Cerebellar nuclear complex (tissue), 1 donor: Measurements from ENCODE around the gene WDR37.
"Not testable (repeated sequence)": the region's sequence is repeated elsewhere in the genome, so short reads cannot be mapped to it uniquely, and the experiment has no call there.

Experiments used
- DNase-seq, 2 experiments: peaks; one replicate each; lab custom pipeline; 2025; lab: John Stamatoyannopoulos, UW

The WDR37 gene

DNA sequence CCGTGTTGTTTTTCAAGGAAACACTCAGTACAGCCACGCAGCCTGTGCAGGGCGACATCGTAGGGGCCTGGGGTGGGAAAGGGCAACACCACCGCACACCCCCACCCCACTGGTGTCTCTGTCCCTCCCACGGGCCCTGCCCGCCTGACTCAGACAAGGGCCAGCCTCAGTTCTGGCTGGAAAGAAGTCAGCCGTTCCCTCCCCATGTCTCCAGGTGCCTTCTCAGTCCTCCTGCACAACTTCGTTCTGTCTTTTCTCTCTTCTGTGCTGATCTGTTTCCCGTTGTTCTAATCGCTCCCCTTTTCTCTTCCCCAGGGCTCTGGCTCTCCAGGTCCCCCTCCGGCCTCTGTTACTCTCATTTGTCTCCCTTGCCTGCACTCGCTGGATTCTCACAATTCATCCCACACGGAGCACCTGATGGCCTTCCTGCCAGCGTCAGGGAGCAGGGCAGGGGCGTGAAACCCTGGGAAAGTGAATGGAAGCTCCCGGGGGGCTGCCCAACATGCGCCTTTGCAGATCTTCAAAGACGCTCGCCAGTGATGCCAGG is 97.7 kb downstream of the WDR37 start:
- DNase-seq: no peak

DNA sequence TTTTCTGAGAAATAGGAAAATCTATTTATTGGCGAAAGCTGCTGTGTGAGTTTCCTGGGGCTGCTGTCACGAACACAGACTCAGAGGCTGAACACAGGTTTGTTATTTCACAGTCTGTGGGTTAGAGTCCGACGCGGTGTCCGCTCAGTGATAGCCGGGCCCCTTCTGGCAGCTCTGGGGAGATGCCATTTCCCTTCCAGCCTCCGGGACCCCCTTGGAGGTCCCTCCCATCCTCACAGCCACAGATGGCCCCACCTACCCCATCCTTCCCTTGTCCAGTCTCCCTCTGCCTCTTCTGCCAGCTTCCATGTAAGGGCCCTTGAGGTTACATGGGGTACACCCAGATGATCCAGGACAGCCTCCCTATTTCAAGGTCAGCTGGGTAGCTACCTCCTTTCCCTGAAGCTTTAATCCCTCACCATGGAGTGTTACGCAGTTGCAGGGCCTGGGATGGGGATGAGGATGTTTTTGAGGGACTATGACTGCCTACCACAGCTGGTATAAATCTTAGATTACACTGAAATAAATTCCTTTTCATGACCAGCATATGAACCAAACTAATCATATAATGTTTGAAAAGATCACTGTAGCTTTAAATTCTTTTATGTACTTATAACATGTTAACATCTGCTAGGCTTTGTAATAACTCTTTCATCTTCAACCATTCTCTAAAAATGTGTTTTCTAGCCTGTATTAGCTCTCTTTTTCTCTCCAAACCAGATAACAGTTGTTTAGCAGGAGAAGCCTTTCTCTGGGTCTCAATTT is 98.5 kb downstream of the WDR37 start:
- DNase-seq: no peak

DNA sequence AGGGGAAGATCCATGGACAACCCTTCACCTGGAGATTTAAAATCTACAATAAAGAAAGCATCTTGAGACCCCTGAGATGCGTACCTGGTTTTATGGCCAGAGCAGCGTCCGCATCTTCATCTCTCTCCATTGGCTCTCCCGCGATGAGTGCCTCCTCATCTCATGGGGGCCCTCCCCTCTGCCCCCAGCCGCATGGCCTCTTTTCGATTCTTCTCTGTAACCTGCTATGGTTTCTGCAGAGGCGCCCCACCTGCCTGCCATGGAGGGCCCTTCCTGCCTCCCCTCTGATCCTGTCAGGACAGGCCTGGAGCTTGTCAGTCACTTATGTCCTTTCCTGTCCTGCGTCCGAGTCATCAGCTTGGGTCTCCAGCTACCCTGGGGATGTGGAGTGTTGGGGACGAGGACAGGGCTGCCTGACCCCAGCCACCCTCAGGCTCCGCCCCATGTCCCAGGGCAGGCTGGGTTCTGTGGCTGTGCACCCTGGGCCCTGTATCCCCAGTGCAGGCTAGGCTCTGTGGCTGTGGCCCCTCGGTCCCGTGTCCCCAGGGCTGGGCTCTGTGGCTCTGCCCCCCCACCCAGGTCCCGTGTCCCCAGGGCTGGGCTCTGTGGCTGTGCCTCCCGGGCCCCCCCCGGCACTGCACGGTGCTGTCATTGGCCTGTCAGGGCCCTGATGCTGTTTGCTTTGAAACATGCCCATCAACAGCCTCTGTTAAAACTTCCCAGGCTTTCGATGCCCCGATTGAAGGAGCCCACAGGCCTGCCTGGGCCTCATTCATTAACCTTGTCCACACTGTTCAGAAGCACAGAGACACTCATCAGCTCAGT is 99.8 kb downstream of the WDR37 start:
- DNase-seq: no peak

DNA sequence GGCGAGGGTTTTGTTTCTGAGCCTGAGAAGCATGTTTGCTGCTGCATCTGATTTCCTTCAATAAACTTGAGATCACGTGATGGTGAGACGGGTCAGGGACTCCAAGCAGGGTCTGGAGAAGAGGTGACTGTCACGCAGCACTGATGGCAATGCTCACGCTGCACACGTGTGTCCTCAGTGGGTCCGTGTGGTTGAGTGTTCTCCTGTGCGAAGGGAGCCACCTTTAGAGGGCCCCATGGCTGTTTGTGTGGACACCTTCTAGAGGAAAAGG is 100.4 kb downstream of the WDR37 start:
- no peak for DNase-seq

DNA sequence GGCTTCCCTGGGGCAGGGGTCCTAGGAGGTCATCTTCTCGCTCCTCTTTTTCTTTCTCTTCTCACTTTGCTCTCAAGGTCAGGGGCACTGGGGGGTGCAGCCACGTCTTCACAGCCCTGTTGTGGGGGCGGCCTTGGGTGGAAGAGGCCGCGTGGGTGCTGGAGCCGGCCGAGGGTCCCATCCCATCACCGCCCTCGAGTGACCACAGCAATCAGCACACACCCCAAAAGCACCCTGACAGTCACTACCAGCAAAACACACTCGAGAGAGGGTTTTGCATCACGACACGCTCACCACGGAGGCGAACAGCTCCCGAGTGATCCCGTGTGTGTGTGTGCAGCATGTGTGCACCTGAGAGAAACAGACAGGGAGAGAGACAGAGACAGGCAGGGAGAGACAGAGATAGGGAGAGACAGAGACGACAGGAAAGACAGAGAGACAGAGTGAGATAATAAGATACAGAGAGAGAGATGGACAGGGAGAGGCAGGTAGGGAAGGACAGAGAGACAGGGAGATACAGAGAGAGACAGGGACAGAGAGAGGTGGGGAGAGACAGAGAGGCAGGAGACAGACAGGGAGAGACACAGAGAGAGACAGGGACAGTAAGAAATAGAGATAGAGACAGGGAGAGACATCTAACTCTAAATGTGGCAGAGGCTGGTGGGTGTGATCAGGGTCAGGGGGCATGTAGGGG is 100.9 kb downstream of the WDR37 start:
- DNase-seq: no peak

DNA sequence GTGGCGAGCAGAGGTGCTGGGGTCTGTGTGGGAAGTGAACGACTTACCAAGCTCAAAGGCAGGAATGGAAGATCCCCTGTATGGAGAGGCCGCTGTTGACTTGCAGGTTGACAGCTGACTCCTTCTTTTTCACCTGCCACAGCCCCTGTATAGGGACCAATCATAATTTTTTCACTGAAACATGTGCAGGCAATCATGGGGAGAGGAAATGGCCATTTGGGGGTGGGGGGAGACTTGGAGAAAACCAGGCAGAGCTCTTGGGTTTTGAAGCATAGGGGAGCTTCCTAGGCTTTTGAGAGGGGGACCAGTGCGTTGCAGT is 101.4 kb downstream of the WDR37 start:
- no peak for DNase-seq

DNA sequence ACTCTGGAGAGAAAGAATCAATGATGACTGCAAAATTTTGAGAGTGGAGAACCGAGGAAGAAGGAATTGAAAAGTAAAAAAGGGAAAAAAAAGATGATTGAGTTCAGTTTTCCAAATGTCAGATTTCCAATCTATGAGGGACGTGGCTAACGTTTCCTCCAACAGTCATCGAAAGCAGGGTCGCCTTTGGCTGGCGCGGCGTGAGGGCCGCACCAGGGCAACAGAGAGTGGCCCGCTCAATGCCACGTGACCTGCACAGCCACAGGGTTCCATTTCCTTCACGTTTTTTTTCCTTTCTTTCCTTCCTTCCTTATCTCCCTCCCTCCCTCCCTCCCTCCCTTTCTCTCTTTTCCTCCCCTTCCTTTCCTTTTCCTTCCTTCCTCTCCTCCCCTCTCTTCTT is 101.9 kb downstream of the WDR37 start:
- no peak for DNase-seq

DNA sequence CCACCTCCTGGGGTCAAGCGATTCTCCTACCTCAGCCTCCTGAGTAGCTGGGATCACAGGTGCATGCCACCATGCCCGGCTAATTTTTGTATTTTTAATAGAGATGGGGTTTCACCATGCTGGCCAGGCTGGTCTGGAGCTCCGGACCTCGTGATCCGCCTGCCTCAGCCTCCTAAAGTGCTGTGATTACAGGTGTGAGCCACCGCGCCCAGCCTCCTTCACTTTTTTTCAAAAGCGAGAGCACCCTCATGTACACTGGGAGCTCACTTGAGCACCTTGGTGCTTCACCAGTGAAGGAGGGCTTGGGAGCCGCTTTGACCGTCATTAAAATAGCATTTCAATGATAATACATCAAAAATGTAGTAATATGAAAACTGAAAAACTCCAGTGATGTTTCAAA is 102.4 kb downstream of the WDR37 start:
- not testable (repeated sequence) for DNase-seq

DNA sequence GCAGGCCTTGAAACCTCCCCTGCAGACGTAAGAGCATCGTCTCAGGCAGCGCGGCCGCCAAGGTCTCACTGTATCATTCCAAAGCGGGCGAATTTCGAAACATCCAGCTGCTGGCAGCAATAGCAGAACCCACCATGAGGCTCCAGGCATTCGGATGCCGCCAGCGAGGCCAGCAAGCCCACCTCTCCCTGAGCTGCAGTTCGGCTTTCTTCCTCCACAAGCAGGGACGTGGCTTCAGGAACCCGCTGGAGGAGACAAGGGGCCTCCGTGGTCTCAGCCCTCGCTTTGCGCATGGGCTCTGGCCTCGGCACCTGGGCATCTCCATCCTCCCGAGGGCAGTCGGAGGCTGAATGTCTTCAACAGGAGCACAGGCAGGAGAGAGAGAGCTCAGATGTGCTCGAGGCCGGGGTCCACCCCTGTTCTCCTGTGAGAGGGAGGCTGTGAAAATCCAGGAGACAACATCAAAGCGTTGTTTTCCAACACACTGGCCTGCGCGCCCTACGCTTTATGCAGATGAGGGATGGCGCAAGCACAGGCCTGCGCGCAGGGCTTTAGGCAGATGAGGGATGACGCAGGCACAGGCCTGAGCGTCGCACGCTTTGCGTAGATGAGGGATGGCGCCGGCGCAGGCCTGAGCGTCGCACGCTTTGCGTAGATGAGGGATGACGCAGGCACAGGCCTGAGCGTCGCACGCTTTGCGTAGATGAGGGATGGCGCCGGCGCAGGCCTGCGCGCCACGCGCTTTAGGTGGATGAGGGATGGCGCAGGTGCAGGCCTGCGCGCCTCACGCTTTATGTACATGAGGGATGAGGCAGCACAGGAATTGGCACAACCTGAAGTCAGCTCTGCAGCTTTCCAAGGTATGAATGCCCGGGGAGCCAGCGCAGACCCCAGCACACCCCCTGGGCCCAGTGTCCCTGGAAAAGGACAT is 103.2 kb downstream of the WDR37 start:
- DNase-seq: no peak

DNA sequence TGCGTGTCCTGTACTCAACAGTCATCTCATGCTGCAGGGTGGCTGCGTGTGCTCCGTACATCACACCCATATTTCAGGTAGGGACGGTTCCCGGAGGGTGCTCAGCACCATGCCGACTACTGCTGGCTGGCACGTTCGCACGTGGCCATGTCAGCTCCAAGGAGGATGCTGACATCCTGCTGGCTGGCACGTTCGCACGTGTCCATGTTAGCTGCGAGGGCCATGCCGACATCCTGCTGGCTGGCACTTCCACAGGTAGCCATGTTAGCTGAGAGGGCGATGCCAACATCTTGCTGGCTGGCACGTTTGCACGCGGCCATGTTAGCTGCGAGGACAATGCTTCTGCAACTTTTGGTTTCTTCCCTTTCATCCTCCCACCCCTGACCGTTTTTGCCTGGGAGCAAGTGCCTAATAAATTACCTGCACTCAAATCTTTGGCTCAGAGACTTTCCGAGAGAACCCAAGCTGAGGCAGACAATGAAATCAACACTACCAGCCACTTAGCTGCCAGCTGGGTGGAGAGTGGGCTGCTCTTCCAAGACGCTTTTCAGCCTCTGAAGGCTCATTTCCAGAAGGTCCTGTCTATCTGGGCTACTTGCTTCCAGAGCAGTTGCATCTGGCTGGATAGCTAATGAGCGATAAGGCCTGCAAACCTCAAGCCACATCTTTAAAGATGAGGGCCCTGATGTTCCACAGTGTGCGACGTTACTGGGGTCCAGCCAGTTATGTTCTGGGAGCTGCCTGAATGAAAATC is 104.6 kb downstream of the WDR37 start:
- no peak for DNase-seq

DNA sequence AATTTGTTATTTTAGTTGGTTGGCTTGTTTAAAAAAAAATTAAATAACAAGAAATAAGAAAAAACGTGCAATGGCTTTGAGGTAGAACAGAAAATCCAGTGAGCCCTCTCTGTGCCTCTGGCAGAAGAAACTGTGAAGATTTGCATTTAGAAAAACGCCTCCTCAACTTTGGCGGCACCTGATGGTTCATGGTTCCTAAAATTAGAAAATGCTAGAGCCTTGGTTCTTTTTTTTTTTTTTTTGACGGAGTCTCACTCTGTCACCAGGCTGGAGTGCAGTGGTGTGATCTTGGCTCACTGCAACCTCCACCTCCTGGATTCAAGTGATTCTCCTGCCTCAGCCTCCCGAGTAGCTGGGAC is 105.1 kb downstream of the WDR37 start:
- not testable (repeated sequence) for DNase-seq

DNA sequence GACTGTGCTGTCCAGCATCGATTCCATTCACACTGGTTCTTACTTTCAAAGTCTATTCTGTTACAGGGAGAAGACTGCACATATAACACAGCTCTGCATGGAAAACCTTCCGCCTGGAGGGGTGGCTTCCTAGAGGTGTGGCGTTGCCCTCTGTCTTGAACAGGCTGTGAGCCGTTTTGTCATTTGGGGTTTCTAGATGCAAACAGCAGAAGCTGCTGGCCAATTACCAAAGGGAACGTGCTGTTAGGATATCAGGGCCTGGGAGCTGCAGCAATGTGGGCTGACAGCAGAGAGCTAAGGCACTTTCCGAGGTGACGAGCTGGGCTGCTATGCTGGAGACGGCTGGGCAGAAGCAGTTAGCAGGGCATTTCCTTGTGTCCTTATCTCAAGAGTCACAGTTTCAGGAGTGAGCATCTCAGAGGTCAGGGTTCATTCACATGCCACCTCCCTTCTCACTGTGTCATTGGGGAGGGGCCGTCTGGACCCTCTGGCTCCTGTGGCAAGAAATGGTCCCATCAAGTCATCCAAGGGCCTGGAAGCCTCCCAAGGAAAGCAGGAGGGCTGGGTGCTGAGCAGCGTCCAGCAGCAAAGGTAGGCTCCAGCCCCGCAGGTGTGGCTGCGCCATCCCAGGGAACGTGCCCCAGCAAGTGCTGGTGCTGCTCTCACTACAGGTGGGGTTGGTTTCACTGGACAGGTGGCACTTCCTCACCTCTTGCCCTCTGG is 106.5 kb downstream of the WDR37 start:
- DNase-seq: no peak

DNA sequence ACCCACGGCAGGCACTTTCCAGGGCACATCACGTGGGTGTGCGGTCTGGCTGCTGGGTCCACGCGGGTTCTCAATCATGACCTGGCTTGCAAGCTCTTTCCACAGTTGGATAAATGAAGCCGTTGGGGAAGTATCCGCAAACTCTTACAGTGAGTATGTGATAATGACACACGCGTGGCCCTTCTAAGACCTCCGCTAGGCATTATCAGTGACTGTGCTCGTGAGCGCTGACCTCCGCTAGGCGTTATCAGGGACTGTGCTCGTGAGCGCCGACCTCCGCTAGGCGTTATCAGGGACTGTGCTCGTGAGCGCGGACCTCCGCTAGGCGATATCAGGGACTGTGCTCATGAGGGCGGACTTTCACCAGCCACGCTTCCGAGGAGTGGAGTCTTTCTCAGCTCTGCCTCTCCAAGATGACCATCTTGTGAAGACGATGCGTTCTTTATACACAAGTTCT is 107.0 kb downstream of the WDR37 start:
- no peak for DNase-seq

DNA sequence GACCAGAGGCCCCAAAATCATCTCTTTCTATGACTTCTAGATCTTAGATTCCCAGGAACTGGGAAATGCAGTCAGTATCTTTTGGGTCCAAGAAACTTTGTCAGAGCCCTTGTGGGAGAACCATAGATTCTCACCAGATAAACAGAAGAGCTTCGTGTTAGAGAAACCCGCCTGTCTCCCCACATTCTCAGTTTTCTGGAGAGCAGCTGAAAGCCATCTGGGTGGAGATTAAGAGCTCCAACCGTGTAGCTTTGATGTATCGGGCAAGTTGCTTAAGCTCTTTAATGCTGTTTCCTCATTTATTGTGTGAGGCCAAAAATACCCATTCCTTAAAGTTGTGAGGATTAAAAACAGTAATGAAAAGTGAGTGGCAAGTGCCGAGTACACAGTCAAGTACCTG is 107.6 kb downstream of the WDR37 start:
- no peak for DNase-seq

DNA sequence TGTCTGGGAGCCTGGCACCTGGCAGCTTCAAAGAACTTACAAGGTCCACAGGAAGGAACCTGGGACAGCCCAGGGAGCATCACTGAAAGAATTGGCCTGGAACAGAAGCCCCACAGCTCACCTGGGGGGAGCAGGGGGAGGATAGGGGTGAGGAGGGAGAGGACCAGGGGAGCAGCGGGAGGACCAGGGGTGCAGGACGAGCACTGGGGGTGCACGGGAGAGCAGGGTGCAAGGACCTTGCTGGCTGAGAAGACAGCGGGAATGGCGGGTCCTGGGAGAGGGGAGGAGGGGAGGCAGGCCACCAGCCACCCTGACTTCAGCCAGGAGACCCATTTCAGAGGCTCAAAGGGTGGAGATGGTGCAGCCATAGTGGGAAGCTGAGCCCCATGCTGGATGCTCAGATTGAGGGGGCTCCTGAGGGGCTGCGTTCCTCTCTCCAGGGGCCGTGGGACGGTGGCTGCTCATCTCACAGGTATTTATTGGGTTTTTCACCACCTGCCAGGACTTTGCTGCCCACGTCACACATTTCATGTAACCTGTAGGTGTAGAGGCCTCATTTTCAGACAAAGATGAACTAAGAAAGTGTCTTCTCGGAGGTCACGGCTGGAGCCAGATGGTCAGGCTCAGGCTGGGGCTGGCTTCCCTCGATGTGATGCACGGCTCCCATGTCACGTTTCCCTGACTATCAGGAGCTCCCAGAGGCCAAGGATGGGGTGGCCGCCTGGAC is 110.1 kb downstream of the WDR37 start:
- no peak for DNase-seq

DNA sequence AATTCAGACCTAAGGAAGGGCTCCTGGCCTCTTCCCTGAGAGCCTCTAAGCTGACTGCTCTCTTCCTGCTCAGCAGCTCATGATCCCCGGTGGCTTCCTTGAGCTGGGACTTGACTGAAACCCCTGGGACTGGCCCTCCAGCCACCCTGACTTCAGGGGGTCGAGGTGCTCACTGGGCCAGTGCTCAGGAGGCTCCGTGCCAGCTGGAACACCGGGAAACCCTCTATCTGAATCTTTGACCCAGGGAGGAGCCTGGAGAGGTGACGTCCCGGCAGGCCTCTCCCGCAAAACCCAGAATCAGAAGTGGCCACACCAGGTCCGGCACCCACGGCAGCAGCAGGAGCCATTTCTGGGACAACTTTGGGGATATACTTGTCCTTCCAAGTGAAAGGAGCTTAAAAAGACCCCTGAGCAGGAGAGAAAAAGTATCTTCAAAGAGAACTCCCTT is 110.7 kb downstream of the WDR37 start:
- no peak for DNase-seq

DNA sequence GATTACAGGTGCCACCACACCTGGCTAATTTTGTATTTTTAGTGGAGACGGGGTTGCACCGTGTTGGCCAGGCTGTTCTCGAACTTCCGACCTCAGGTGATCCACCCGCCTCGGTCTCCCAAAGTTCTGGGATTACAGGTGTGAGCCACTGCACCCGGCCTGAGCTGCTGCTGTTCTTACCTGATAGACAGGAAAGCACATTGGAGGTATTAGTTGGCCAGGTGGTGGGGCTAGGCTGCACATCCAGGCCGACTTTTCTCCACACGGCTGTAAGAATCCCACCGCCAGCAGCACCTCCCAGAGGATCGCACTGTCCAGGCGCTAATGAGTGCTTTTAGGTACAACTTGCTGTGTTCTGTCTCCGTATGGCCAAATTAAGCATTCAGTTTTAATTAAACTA is 112.6 kb downstream of the WDR37 start:
- DNase-seq: no peak

DNA sequence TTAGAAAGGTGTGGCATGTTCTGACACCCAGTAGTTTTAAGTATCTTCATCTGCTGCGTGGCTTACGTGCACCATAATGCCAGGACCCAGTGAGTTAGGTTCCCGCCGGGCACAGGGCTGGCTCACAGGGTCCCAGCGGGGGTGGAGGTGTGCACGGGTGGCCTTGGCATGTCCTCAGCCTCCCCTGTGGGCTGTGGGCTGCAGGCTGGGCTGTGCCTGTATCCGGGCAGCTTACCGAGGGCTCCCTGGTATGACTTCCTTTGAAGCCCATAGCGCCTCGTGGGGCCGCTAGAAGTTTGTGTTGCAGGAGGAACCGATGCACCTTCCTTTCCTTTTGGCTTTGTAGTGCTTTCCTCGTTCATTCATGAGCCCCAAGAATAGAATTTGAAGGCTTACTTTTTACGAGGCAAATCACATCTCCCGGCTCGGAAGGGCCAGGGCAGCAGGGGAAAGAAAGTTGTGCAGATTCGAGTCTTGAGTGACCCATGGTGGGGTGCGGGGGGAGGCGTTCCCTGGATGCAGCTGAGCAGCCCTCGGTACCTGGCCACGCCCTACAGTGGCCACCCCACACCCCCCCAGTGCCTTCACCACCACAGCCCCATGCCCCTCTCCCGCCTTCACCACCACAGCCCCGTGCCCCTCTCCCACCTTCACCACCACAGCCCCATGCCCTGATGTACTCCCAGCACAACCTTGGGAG is 113.2 kb downstream of the WDR37 start:
- no peak for DNase-seq
